T-helper 17 cell (primary cell): ENCODE data around the gene SLC30A3. TPM values are rescaled to one million over a fixed set of nuclear protein-coding genes. Genes with fewer than 3 reads are reported as not detected.
A peak's percentile ranks its signal among the peaks of the same experiment; 100 is the strongest.

Experiments used
- ATAC-seq: fragments of 150-1000 bp; cut with Tn5 transposase; 2 replicates; pipeline ENCODE4 v1.10.0; 2021; ENCODE audit warnings: mild to moderate bottlenecking, moderate library complexity
- DNase-seq, 3 donors: peaks; one replicate each; pipeline versions ENCODE4 v3.0.0 to v3.0.0-alpha.2; 2020 to 2021
- H3K9me3 ChIP-seq: one replicate; pipeline ENCODE4 v1.7.0; 2013; ENCODE audit warnings: low read length, mild to moderate bottlenecking; ENCODE audit not compliant: control insufficient read depth, poor library complexity, severe bottlenecking
- H3K27ac Mint-ChIP-seq: one replicate; pipeline ENCODE4 v1.8.0; 2022; ENCODE audit warnings: mild to moderate bottlenecking, moderate library complexity, mixed read lengths
- H3K27me3 Mint-ChIP-seq: one replicate; pipeline ENCODE4 v1.8.0; 2022; ENCODE audit warnings: mixed read lengths
- H3K36me3 Mint-ChIP-seq: one replicate; pipeline ENCODE4 v1.8.0; 2022; ENCODE audit warnings: low read depth, mixed read lengths
- H3K4me1 Mint-ChIP-seq: one replicate; pipeline ENCODE4 v1.8.0; 2022; ENCODE audit warnings: mild to moderate bottlenecking, mixed read lengths
- H3K4me3 Mint-ChIP-seq: one replicate; pipeline ENCODE4 v1.8.0; 2022; ENCODE audit warnings: mild to moderate bottlenecking, moderate library complexity, mixed read lengths
- total RNA-seq, 4 donors: library from RNA in 2 of 4; stranded (reverse) in 2 of 4; gene quantifications; one replicate each; pipeline ENCODE4 v1.2.3 and lab custom pipeline; 2022 to 2026

Gene SLC30A3
- total RNA-seq (under 1 TPM in 1 of 2 donors, not detected in 1; 0.13 TPM), total RNA-seq (lab: John Stamatoyannopoulos, UW) (0 to 0.38 reads per million in 2 donors)

GRCh38 chr2:27262379-27263286, at the start of gene SLC30A3:
Gene SLC30A3, minus strand, starts transcription at chr2:27263047. Its CDS starts 141 bp downstream, at chr2:27262906.
- peak; percentile 41 to 65 (median 63) for DNase-seq
- peak; percentile 59 for ATAC-seq
- Mint-ChIP-seq H3K4me1 (peaks cover 30% of the 10 kb centered on the region), H3K36me3 (peaks cover 27% of the 10 kb centered on the region), H3K4me3 (peak within 1 kb of the TSS; percentile 99), H3K27ac (peak within 1 kb of the TSS; percentile 82), H3K27me3 (peaks cover 58% of the 10 kb centered on the region)
- no peaks in the 10 kb centered on the region for H3K9me3 ChIP-seq

GRCh38 chr2:27312152-27312551, 49.3 kb upstream of the SLC30A3 start:
- Mint-ChIP-seq H3K27ac (no peak overlapping the region), H3K4me3 (no peak overlapping the region), H3K27me3 (no peaks in the 10 kb centered on the region), H3K36me3 (peaks cover 7% of the 10 kb centered on the region), H3K4me1 (no peaks in the 10 kb centered on the region)
- no peak for ATAC-seq
- no peak for DNase-seq
- no peaks in the 10 kb centered on the region for H3K9me3 ChIP-seq

- DNase-seq: no peak
- Mint-ChIP-seq H3K4me1 (no peaks in the 10 kb centered on the region), H3K36me3 (peaks cover 7% of the 10 kb centered on the region), H3K27ac (no peak overlapping the region), H3K4me3 (no peak overlapping the region), H3K27me3 (peaks cover 16% of the 10 kb centered on the region)
- H3K9me3 ChIP-seq: no peaks in the 10 kb centered on the region
- no peak for ATAC-seq
These were observed 46.8 kb upstream of the SLC30A3 start for GRCh38 chr2:27309651-27310050.

GRCh38 chr2:27308359-27308881, 45.6 kb upstream of the SLC30A3 start, which contains the start of gene UCN:
Gene UCN, minus strand, starts transcription at chr2:27308445. Its CDS starts 550 bp downstream, at chr2:27307895.
- DNase-seq (no peak), ATAC-seq (no peak)
- H3K4me3 Mint-ChIP-seq: peak within 1 kb of the TSS; percentile 12
- H3K27me3 Mint-ChIP-seq: peaks cover 19% of the 10 kb centered on the region
- no peaks in the 10 kb centered on the region for H3K4me1 Mint-ChIP-seq
- peaks cover 7% of the 10 kb centered on the region for H3K36me3 Mint-ChIP-seq
- H3K9me3 ChIP-seq: no peaks in the 10 kb centered on the region
- H3K27ac Mint-ChIP-seq: no peak within 1 kb of the TSS

GRCh38 chr2:27307545-27308358, 44.9 kb upstream of the SLC30A3 start:
- no peak for ATAC-seq
- no peak for DNase-seq
- no peaks in the 10 kb centered on the region for H3K4me1 Mint-ChIP-seq
- no peak overlapping the region for H3K4me3 Mint-ChIP-seq
- peaks cover 19% of the 10 kb centered on the region for H3K27me3 Mint-ChIP-seq
- no peak overlapping the region for H3K27ac Mint-ChIP-seq
- peaks cover 7% of the 10 kb centered on the region for H3K36me3 Mint-ChIP-seq
- H3K9me3 ChIP-seq: no peaks in the 10 kb centered on the region

- H3K27ac Mint-ChIP-seq: no peak overlapping the region
These were observed 44.4 kb upstream of the SLC30A3 start for GRCh38 chr2:27307287-27307544.

GRCh38 chr2:27306573-27307286, 43.9 kb upstream of the SLC30A3 start:
- no peaks in the 10 kb centered on the region for H3K9me3 ChIP-seq
- peak; percentile 62 for ATAC-seq
- peak overlapping the region; percentile 70 for H3K4me3 Mint-ChIP-seq
- peaks cover 5% of the 10 kb centered on the region for H3K36me3 Mint-ChIP-seq
- no peak for DNase-seq
- peaks cover 19% of the 10 kb centered on the region for H3K27me3 Mint-ChIP-seq
- H3K27ac Mint-ChIP-seq: no peak overlapping the region
- H3K4me1 Mint-ChIP-seq: no peaks in the 10 kb centered on the region

More at GRCh38 chr2:27307287-27307544, 44.4 kb upstream of the SLC30A3 start:
- ATAC-seq: no peak
- no peaks in the 10 kb centered on the region for H3K9me3 ChIP-seq
- Mint-ChIP-seq H3K36me3 (peaks cover 5% of the 10 kb centered on the region), H3K27me3 (peaks cover 19% of the 10 kb centered on the region), H3K4me1 (no peaks in the 10 kb centered on the region), H3K4me3 (no peak overlapping the region)
- DNase-seq: no peak

- no peaks in the 10 kb centered on the region for H3K9me3 ChIP-seq
- DNase-seq: no peak
- H3K27ac Mint-ChIP-seq: no peak overlapping the region
- no peaks in the 10 kb centered on the region for H3K36me3 Mint-ChIP-seq
- H3K27me3 Mint-ChIP-seq: peaks cover 19% of the 10 kb centered on the region
- H3K4me3 Mint-ChIP-seq: peak overlapping the region; percentile 70
- H3K4me1 Mint-ChIP-seq: no peaks in the 10 kb centered on the region
- no peak for ATAC-seq
These were observed 43.3 kb upstream of the SLC30A3 start for GRCh38 chr2:27306136-27306535.

- no peaks in the 10 kb centered on the region for H3K4me1 Mint-ChIP-seq
- no peaks in the 10 kb centered on the region for H3K9me3 ChIP-seq
- no peak overlapping the region for H3K27ac Mint-ChIP-seq
- DNase-seq: no peak
- peaks cover 19% of the 10 kb centered on the region for H3K27me3 Mint-ChIP-seq
- no peak for ATAC-seq
- H3K36me3 Mint-ChIP-seq: no peaks in the 10 kb centered on the region
- H3K4me3 Mint-ChIP-seq: peak overlapping the region; percentile 56
These were observed 42.7 kb upstream of the SLC30A3 start for GRCh38 chr2:27305516-27305915.

GRCh38 chr2:27304488-27305240, 41.8 kb upstream of the SLC30A3 start:
- no peaks in the 10 kb centered on the region for H3K36me3 Mint-ChIP-seq
- no peak for ATAC-seq
- no peak overlapping the region for H3K4me3 Mint-ChIP-seq
- no peak overlapping the region for H3K27ac Mint-ChIP-seq
- H3K9me3 ChIP-seq: no peaks in the 10 kb centered on the region
- no peaks in the 10 kb centered on the region for H3K4me1 Mint-ChIP-seq
- no peak for DNase-seq
- H3K27me3 Mint-ChIP-seq: peaks cover 21% of the 10 kb centered on the region

- Mint-ChIP-seq H3K4me3 (peak overlapping the region; percentile 59), H3K27ac (no peak overlapping the region), H3K36me3 (no peaks in the 10 kb centered on the region), H3K27me3 (peaks cover 33% of the 10 kb centered on the region), H3K4me1 (no peaks in the 10 kb centered on the region)
- DNase-seq: no peak
- peak; percentile 76 for ATAC-seq
- no peaks in the 10 kb centered on the region for H3K9me3 ChIP-seq
These were observed 40.5 kb upstream of the SLC30A3 start for GRCh38 chr2:27303093-27304025.
